HepG2 (cell line): ENCODE results near the gene HUNK. TPM values are rescaled to one million over a fixed set of nuclear protein-coding genes. Genes with fewer than 3 reads are reported as not detected.

Experiments
- ARNT2 ChIP-seq: sonication (generic); formaldehyde crosslinking; IDR thresholded peaks from 2 replicates; pipeline ENCODE4 v1.8.0; 2022; ENCODE audit warnings: mild to moderate bottlenecking, low read depth, missing genetic modification reagents, moderate library complexity
- KDM6A ChIP-seq: IDR thresholded peaks from 2 replicates; pipeline ENCODE4 v1.6.1; 2016; ENCODE audit warnings: low read depth
- MED13 ChIP-seq: sonication (generic); formaldehyde crosslinking; IDR thresholded peaks from 2 replicates; pipeline ENCODE4 v1.5.0; 2020; ENCODE audit warnings: missing genetic modification reagents
- POLR2G ChIP-seq: fragments of 200-400 bp; formaldehyde crosslinking; IDR thresholded peaks from 2 replicates; pipeline ENCODE4 v1.6.1; 2018; ENCODE audit warnings: mild to moderate bottlenecking, low read depth, low read length, moderate library complexity
- SALL1 ChIP-seq: sonication (generic); formaldehyde crosslinking; IDR thresholded peaks from 2 replicates; pipeline ENCODE4 v1.8.0; 2022; ENCODE audit warnings: mild to moderate bottlenecking, missing genetic modification reagents
- SKI ChIP-seq: fragments of 450-650 bp; IDR thresholded peaks from one replicate; pipeline ENCODE4 v1.6.1; 2018; ENCODE audit warnings: mild to moderate bottlenecking; ENCODE audit not compliant: partially characterized antibody
- SMAD3 ChIP-seq: sonication (generic); formaldehyde crosslinking; IDR thresholded peaks from 2 replicates; pipeline ENCODE4 v1.4.0; 2020; ENCODE audit warnings: missing genetic modification reagents
- SNAPC2 ChIP-seq: sonication (generic); formaldehyde crosslinking; IDR thresholded peaks from 2 replicates; pipeline ENCODE4 v1.8.1; 2022; ENCODE audit warnings: mild to moderate bottlenecking, missing genetic modification reagents
- TEAD2 ChIP-seq: sonication (generic); formaldehyde crosslinking; IDR thresholded peaks from 2 replicates; pipeline ENCODE4 v1.9.0; 2021; ENCODE audit warnings: missing genetic modification reagents
- ZFP90 ChIP-seq: sonication (generic); formaldehyde crosslinking; IDR thresholded peaks from 2 replicates; pipeline ENCODE4 v1.8.0; 2022; ENCODE audit warnings: missing genetic modification reagents, mild to moderate bottlenecking, inconsistent platforms, borderline replicate concordance
- ZNF205 ChIP-seq: IDR thresholded peaks from 2 replicates; pipeline ENCODE4 v1.6.1; 2018; ENCODE audit warnings: missing biosample characterization, missing genetic modification reagents
- polyA plus RNA-seq, 8 experiments: library from polyadenylated mRNA; depleted of rRNA in 3 of 8; stranded (reverse) in 7 of 8; unstranded in 1 of 8; fragments of >200 nt; fragmentation: Illumina TruSeq in 4 of 8; extraction: Trizol in 4 of 8; gene quantifications; 2 replicates each; pipeline versions ENCODE4 v1.2.1 to v1.2.3, GENCODE V29; 2011 to 2016; ENCODE audit warnings: low read depth in 4 of 8, missing spikeins in 1 of 8, mixed read lengths in 1 of 8; ENCODE audit not compliant: insufficient read depth in 1 of 8
- total RNA-seq, 5 experiments: library from RNA; depleted of rRNA; stranded (reverse); fragments of >200 nt; fragmentation: Illumina TruSeq; extraction: Trizol; gene quantifications; 2 replicates each; pipeline ENCODE4 v1.2.3, GENCODE V29; 2016; ENCODE audit warnings: low read depth in 1 of 5
- TF ChIP-seq, protein P1 (sequence below): sonication (generic); formaldehyde crosslinking; IDR thresholded peaks from 2 replicates; pipeline ENCODE4 v1.4.0; 2020; ENCODE audit warnings: mild to moderate bottlenecking, missing genetic modification reagents
- TF ChIP-seq, protein P2 (sequence below): sonication (generic); formaldehyde crosslinking; IDR thresholded peaks from 2 replicates; pipeline ENCODE4 v1.4.0; 2020; ENCODE audit warnings: missing genetic modification reagents, borderline replicate concordance
- TF ChIP-seq, protein P3 (sequence below): sonication (generic); formaldehyde crosslinking; IDR thresholded peaks from 2 replicates; pipeline ENCODE4 v1.4.0; 2020; ENCODE audit warnings: missing genetic modification reagents
- TF ChIP-seq, protein P4 (sequence below): sonication (generic); formaldehyde crosslinking; IDR thresholded peaks from 2 replicates; pipeline ENCODE4 v1.8.0; 2022; ENCODE audit warnings: missing genetic modification reagents, mild to moderate bottlenecking, moderate library complexity, borderline replicate concordance

Gene HUNK
- total and polyA plus RNA-seq, 2 of the 13 experiments (the other 11 are each of a cell fraction or from before 2014, with no cell fraction given), result 1.8 to 1.9 TPM

DNA sequence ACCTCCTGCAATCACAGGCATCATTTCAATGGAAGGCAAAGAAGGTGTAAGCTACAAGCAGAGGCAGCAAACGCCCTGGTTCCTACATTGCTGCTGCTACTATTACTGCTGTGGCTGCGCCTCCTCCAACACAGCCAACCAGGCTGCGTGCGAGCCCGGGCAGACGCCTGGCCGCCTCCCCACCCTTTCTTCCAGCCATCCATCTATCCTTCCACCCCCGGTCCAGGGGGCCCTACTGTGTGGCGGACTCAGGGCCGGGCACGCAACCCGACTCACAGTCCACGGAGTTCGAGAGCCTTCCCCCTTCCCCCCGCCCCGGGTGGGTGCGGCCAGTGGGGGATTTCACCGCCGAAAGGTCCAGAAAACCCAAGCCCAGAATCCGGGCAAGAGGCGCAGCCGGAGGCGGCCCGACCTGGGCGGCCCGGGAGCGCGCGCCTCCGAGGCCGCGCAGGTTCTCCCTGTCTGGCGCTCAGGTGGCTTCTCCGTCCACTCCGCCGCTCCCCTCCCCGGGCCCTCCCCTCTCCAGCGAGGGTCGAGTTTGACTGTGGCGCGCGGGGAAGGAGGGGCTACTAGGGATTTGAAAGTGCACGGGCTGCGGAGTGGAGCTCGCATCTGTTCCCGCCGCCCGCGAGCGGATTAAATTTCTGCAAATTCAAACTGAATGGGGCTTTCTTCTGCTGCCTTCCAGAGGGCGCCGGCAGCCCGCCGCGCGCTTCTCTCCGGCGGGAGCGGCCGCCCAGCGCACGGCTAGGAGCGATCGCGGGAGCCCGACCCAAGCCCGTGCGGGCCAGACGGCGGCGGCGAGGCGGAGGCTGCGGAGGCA lies at the start of gene HUNK (continued):
- TF ChIP-seq SMAD3 (CRISPR knock-in tag) (no peak), MED13 (CRISPR knock-in tag) (no peak), SALL1 (CRISPR knock-in tag) (peak; percentile 17; the same call in 1 of the 2 replicates), POLR2G (peak; percentile 59), TEAD2 (CRISPR knock-in tag) (no peak), SKI (peak; percentile 35), KDM6A (no peak), ZFP90 (CRISPR knock-in tag) (peak; percentile 56; the same call in 1 of the 2 replicates), SNAPC2 (CRISPR knock-in tag) (0 out of 2 replicates have a peak, but pooled peaks have one; percentile 26), ZNF205 (peak; percentile 35; the same call in 1 of the 2 replicates), ARNT2 (CRISPR knock-in tag) (peak; percentile 3; the same call in 1 of the 2 replicates)
- TF ChIP-seq, protein P1, sequence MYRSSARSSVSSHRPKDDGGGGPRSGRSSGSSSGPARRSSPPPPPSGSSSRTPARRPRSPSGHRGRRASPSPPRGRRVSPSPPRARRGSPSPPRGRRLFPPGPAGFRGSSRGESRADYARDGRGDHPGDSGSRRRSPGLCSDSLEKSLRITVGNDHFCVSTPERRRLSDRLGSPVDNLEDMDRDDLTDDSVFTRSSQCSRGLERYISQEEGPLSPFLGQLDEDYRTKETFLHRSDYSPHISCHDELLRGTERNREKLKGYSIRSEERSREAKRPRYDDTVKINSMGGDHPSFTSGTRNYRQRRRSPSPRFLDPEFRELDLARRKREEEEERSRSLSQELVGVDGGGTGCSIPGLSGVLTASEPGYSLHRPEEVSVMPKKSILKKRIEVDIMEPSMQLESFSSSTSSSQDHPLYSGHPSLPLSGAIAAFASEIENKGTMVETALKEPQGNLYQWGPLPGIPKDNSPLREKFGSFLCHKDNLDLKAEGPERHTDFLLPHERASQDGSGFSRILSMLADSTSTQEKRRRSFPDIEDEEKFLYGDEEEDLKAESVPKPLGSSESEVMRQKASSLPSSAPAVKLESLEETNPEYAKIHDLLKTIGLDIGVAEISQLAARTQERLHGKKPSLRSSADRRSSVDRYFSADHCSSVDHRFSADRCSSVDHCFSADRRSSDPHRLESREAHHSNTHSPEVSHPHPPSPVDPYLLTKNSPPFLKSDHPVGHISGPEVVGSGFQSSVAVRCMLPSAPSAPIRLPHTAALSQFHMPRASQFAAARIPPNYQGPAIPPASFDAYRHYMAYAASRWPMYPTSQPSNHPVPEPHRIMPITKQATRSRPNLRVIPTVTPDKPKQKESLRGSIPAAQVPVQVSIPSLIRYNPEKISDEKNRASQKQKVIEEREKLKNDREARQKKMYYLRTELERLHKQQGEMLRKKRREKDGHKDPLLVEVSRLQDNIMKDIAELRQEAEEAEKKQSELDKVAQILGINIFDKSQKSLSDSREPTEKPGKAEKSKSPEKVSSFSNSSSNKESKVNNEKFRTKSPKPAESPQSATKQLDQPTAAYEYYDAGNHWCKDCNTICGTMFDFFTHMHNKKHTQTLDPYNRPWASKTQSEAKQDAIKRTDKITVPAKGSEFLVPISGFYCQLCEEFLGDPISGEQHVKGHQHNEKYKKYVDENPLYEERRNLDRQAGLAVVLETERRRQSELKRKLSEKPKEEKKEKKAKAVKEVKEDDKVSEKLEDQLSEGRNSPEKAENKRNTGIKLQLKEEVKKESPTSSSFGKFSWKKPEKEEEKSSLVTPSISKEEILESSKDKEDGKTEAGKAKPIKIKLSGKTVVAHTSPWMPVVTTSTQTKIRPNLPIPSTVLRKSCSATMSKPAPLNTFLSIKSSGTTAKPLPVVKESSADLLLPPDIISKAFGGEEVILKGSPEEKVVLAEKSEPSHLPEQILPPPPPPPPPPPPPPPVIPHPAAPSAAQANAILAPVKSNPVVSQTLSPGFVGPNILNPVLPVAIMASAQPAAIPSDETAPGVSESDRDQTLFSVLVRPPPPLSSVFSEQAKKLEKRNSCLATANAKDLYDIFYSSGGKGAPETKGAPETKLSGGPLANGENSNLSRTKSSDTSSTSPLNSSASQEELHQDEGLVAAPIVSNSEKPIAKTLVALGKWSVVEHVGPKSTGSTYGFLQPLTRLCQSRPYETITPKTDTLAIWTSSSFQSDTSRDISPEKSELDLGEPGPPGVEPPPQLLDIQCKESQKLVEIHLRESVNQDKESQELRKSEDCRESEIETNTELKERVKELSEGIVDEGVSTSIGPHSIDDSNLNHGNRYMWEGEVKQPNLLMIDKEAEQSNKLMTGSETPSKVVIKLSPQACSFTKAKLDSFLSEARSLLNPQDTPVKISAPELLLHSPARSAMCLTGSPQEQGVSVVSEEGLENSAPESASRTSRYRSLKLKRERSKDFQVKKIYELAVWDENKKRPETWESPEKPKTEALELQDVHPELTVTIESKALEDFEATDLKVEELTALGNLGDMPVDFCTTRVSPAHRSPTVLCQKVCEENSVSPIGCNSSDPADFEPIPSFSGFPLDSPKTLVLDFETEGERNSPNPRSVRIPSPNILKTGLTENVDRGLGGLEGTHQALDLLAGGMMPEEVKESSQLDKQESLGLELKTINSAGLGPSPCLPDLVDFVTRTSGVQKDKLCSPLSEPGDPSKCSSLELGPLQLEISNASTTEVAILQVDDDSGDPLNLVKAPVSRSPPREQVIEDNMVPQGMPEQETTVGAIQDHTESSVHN (CRISPR knock-in tag), result no peak
- TF ChIP-seq, protein P2, sequence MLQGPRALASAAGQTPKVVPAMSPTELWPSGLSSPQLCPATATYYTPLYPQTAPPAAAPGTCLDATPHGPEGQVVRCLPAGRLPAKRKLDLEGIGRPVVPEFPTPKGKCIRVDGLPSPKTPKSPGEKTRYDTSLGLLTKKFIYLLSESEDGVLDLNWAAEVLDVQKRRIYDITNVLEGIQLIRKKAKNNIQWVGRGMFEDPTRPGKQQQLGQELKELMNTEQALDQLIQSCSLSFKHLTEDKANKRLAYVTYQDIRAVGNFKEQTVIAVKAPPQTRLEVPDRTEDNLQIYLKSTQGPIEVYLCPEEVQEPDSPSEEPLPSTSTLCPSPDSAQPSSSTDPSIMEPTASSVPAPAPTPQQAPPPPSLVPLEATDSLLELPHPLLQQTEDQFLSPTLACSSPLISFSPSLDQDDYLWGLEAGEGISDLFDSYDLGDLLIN, result no peak
- TF ChIP-seq, protein P3, sequence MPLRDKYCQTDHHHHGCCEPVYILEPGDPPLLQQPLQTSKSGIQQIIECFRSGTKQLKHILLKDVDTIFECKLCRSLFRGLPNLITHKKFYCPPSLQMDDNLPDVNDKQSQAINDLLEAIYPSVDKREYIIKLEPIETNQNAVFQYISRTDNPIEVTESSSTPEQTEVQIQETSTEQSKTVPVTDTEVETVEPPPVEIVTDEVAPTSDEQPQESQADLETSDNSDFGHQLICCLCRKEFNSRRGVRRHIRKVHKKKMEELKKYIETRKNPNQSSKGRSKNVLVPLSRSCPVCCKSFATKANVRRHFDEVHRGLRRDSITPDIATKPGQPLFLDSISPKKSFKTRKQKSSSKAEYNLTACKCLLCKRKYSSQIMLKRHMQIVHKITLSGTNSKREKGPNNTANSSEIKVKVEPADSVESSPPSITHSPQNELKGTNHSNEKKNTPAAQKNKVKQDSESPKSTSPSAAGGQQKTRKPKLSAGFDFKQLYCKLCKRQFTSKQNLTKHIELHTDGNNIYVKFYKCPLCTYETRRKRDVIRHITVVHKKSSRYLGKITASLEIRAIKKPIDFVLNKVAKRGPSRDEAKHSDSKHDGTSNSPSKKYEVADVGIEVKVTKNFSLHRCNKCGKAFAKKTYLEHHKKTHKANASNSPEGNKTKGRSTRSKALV, result peak; percentile 87; the same call in 1 of the 2 replicates
- TF ChIP-seq, protein P4, sequence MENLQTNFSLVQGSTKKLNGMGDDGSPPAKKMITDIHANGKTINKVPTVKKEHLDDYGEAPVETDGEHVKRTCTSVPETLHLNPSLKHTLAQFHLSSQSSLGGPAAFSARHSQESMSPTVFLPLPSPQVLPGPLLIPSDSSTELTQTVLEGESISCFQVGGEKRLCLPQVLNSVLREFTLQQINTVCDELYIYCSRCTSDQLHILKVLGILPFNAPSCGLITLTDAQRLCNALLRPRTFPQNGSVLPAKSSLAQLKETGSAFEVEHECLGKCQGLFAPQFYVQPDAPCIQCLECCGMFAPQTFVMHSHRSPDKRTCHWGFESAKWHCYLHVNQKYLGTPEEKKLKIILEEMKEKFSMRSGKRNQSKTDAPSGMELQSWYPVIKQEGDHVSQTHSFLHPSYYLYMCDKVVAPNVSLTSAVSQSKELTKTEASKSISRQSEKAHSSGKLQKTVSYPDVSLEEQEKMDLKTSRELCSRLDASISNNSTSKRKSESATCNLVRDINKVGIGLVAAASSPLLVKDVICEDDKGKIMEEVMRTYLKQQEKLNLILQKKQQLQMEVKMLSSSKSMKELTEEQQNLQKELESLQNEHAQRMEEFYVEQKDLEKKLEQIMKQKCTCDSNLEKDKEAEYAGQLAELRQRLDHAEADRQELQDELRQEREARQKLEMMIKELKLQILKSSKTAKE, result no peak
